ENCODE measurements around the gene TRMU.

DNA sequence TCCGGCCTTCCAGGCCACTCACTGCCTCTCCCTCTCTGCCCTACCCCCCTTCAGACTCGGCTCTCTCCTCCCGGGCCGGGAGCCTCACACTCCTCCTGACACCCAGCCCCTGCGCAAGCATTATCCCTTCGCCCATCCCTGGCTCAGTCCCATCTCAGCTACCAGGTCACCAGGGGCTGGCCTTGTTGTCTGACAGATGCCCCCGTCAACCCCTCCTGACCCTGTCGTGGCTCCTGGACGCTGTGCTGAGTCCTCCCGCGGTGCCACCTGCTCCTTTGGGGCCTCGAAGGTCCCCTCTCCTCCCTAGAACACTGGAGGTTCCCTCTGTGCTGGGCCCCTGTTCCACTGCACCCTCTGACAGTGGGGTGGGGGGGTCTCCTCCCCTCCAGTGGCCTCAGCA, 32.9 kb downstream of the TRMU start:
- TF ChIP-seq, protein P1, sequence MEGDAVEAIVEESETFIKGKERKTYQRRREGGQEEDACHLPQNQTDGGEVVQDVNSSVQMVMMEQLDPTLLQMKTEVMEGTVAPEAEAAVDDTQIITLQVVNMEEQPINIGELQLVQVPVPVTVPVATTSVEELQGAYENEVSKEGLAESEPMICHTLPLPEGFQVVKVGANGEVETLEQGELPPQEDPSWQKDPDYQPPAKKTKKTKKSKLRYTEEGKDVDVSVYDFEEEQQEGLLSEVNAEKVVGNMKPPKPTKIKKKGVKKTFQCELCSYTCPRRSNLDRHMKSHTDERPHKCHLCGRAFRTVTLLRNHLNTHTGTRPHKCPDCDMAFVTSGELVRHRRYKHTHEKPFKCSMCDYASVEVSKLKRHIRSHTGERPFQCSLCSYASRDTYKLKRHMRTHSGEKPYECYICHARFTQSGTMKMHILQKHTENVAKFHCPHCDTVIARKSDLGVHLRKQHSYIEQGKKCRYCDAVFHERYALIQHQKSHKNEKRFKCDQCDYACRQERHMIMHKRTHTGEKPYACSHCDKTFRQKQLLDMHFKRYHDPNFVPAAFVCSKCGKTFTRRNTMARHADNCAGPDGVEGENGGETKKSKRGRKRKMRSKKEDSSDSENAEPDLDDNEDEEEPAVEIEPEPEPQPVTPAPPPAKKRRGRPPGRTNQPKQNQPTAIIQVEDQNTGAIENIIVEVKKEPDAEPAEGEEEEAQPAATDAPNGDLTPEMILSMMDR (conservative IDR thresholded peaks at IDR 0.05; ENCODE audit: low read depth in 2 of 2) = no peak
- TF ChIP-seq ZNF462 (CRISPR knock-in tag; IDR thresholded peaks at IDR 0.05) = no peak
- no peak for TF ChIP-seq EZH2phosphoT487 (IDR thresholded peaks at IDR 0.05; ENCODE audit: unreplicated experiment)

All from GM23338 (cell line).